ENCODE results near the gene CFAP298. TPM values are rescaled to one million over a fixed set of nuclear protein-coding genes. Genes with fewer than 3 reads are reported as not detected.

The CFAP298 gene, protein sequence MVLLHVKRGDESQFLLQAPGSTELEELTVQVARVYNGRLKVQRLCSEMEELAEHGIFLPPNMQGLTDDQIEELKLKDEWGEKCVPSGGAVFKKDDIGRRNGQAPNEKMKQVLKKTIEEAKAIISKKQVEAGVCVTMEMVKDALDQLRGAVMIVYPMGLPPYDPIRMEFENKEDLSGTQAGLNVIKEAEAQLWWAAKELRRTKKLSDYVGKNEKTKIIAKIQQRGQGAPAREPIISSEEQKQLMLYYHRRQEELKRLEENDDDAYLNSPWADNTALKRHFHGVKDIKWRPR
- 26.6 to 35.4 TPM (median 30.3 TPM) in 5 replicates for total RNA-seq (2022; extraction: Qiagen RNA extraction)

DNA sequence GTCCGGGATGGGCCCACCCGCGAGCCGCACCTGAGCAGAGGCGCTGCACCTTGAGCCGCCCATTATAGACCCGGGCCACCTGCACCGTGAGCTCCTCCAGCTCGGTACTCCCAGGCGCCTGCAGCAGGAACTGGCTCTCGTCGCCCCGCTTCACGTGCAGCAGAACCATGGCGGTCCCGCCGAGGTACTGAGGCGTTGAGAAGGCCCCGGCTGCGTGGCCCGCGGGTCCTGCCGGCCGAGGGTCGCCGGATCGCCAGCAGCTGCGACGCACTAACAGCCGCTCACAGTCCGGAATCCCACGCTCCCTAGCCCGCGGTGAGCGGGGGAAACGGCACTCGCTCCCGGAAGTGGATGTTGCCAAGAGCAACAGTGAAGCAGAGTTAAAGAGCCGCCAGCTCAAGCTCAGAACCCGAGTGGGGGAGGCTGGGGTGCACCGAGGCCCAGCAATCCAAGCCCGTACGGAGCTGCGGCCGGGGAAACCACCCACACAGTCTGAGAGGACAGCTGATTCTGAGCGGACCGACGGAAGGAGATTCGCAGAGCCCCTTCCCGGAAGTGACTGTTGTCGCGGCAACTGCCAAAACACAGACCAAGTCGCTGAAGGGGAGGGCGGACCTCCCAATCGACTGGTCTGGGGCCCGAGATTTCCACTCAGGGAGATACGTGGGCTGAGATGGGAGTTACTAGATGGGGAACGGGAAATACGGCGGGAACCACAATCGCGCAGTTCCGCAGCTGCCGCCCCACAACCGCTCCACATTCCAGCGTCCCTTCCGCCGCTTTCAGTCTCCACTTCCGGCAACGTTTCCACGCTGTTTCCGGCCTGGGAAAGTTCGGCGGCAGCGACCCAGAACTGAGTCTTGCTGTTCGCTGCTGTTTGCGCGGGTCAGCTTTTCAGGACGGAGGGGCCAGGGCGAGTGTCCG is at the start of gene CFAP298:
Gene CFAP298 (minus strand): TSS at position 303 of the 924 bp plus-strand sequence. CDS start 134 bp downstream, at position 169.

DNA sequence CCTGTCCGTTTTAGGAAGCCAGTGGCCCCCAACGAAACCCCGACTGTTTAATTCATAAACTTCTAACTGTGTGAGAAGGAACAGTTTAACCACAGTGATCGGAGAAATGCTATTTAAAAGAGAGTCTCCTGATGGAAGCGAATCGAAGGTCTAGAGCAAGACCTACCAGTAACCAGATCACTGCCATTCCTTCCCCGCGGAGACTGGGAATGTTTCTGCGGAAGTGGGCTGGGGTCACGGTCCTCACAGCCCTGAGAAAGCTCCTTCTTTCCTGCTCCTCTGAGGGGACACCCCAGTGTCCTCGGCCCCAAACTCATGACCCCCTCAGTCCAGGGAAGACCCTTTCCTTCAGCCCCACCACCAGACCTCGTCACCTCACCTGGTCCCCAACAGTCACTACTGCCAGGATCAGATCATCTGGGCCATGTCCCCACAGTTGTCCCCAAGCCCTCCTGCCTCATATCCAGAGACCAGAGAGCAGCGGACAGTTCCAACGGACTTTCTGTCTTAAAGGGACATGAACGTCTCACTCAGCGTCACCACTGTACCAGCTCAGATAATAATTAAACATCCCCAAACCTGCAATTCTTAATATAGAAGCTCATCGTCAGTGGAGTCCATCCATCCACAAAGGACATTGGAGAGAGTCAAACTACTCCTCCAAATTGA is 27.0 kb downstream of the CFAP298 start, which contains the start of gene TCP10L:
Gene TCP10L (minus strand): TSS at position 482 of the 669 bp plus-strand sequence. CDS start 1,219 bp downstream, outside the sequence.

Other genes starting within 250 kb of the CFAP298 start
- gene URB1, start 219.4 kb downstream of the CFAP298 start, total RNA-seq (2022; extraction: Qiagen RNA extraction): 9.8 to 14.5 TPM (median 12.1 TPM) in 5 replicates
- 51.5 to 56.8 TPM (median 55.0 TPM) in 5 replicates for gene EVA1C, start 199.7 kb downstream of the CFAP298 start, total RNA-seq (2022; extraction: Qiagen RNA extraction)
- 0.67 to 0.95 TPM (median 0.80 TPM) in 5 replicates for gene TCP10L, start 26.9 kb downstream of the CFAP298 start, total RNA-seq (2022; extraction: Qiagen RNA extraction)
- 1.9 to 3.8 TPM (median 2.6 TPM) in 5 replicates for gene SYNJ1, start 115.6 kb upstream of the CFAP298 start, total RNA-seq (2022; extraction: Qiagen RNA extraction)
- gene PAXBP1, start 159.4 kb upstream of the CFAP298 start, total RNA-seq (2022; extraction: Qiagen RNA extraction): 12.3 to 14.3 TPM (median 13.0 TPM) in 5 replicates